SU-DHL-6 (cell line): ENCODE data around the gene ATRN.

Experiments
- H2AFZ ChIP-seq: fragments of 200-600 bp; sonication (generic); 2 replicates; pipeline ENCODE4 v1.6.1; 2014; ENCODE audit warnings: low read depth, mild to moderate bottlenecking, moderate library complexity, mixed read lengths, antibody characterized with exemption, low read length; ENCODE audit not compliant: severe bottlenecking
- H3F3A ChIP-seq: fragments of 200-600 bp; shearing (Covaris generic); 2 replicates; pipeline ENCODE4 v1.6.0; 2016; ENCODE audit warnings: antibody characterized with exemption, mild to moderate bottlenecking; ENCODE audit not compliant: insufficient read depth
- H3K27ac ChIP-seq: fragments of 200-600 bp; sonication (generic); 2 replicates; pipeline ENCODE4 v1.5.1; 2016; ENCODE audit warnings: low read depth, mild to moderate bottlenecking, low read length, moderate library complexity, mixed read lengths
- H3K27me3 ChIP-seq: fragments of 200-600 bp; sonication (generic), shearing (Covaris generic); 2 replicates; pipeline ENCODE4 v1.6.0; 2014; ENCODE audit warnings: mild to moderate bottlenecking, low read length
- H3K36me3 ChIP-seq: fragments of 200-600 bp; sonication (generic); 2 replicates; pipeline ENCODE4 v1.6.1; 2014; ENCODE audit warnings: mild to moderate bottlenecking, low read length, mixed read lengths
- H3K4me2 ChIP-seq: fragments of 300-600, 200-600 bp; shearing (Covaris generic), sonication (generic); 2 replicates; pipeline ENCODE4 v1.6.0; 2014; ENCODE audit warnings: low read length, low read depth, mild to moderate bottlenecking; ENCODE audit not compliant: poor library complexity, severe bottlenecking
- H3K4me3 ChIP-seq: fragments of 200-600 bp; sonication (generic); 2 replicates; pipeline ENCODE4 v1.5.1; 2014; ENCODE audit warnings: antibody characterized with exemption, low read length, mild to moderate bottlenecking, mixed read lengths; ENCODE audit not compliant: insufficient read depth, poor library complexity, severe bottlenecking
- H3K79me2 ChIP-seq: fragments of 200-600 bp; sonication (generic); 2 replicates; pipeline ENCODE4 v1.6.1; 2014; ENCODE audit warnings: mild to moderate bottlenecking, low read length, moderate library complexity; ENCODE audit not compliant: insufficient read depth
- H3K9ac ChIP-seq: fragments of 200-600 bp; sonication (generic); 2 replicates; pipeline ENCODE4 v1.7.0; 2014; ENCODE audit warnings: mild to moderate bottlenecking, low read length
- H3K9me2 ChIP-seq: fragments of 200-600 bp; sonication (generic); replicated peaks from 2 replicates; pipeline ENCODE4 v1.6.1; 2014; ENCODE audit warnings: low read length; ENCODE audit not compliant: insufficient read depth
- H3K9me3 ChIP-seq: fragments of 200-600 bp; sonication (generic); 2 replicates; pipeline ENCODE4 v1.6.1; 2014; ENCODE audit warnings: low read length, mixed read lengths; ENCODE audit not compliant: insufficient read depth
- H4K20me1 ChIP-seq: fragments of 200-600 bp; sonication (generic); 2 replicates; pipeline ENCODE4 v1.6.1; 2014; ENCODE audit warnings: low read depth, mild to moderate bottlenecking, antibody characterized with exemption, low read length, moderate library complexity, mixed read lengths
- CTCF ChIP-seq: fragments of 200-600 bp; sonication (generic); IDR thresholded peaks from one replicate; pipeline ENCODE4 v1.5.1; 2017; ENCODE audit warnings: antibody characterized with exemption, mild to moderate bottlenecking, low read length, moderate library complexity; ENCODE audit not compliant: insufficient read depth, poor library complexity, severe bottlenecking
- EZH2phosphoT487 ChIP-seq: fragments of 200-600 bp; sonication (generic), shearing (Covaris generic); conservative IDR thresholded peaks from 2 replicates; pipeline ENCODE4 v1.6.1; 2018; ENCODE audit warnings: mild to moderate bottlenecking, antibody characterized with exemption, low read length, moderate library complexity, mixed read lengths

The ATRN gene

GRCh38 chr20:3611901-3612300 lies 141.1 kb downstream of the ATRN start:
- no peak for TF ChIP-seq EZH2phosphoT487
- TF ChIP-seq CTCF: no peak
- no peak overlapping the region for H2AFZ ChIP-seq
- H3K9ac ChIP-seq: no peak overlapping the region
- no peaks in the 10 kb centered on the region for H3K79me2 ChIP-seq
- no peak overlapping the region for H3K4me2 ChIP-seq
- H3K27ac ChIP-seq: no peak overlapping the region
- H3F3A ChIP-seq: no peaks in the 10 kb centered on the region
- H3K9me3 ChIP-seq: no peaks in the 10 kb centered on the region
- H4K20me1 ChIP-seq: no peaks in the 10 kb centered on the region
- no peaks in the 10 kb centered on the region for H3K36me3 ChIP-seq
- H3K27me3 ChIP-seq: no peaks in the 10 kb centered on the region
- no peaks in the 10 kb centered on the region for H3K9me2 ChIP-seq
- no peak overlapping the region for H3K4me3 ChIP-seq

GRCh38 chr20:3612795-3613572 lies 142.2 kb downstream of the ATRN start:
- Histone ChIP-seq H3K79me2 (no peaks in the 10 kb centered on the region), H3K9ac (no peak overlapping the region), H3F3A (no peaks in the 10 kb centered on the region), H3K27ac (no peak overlapping the region), H4K20me1 (no peaks in the 10 kb centered on the region), H3K27me3 (no peaks in the 10 kb centered on the region), H3K9me3 (no peaks in the 10 kb centered on the region), H3K4me2 (no peak overlapping the region), H3K36me3 (no peaks in the 10 kb centered on the region), H2AFZ (no peak overlapping the region), H3K4me3 (no peak overlapping the region), H3K9me2 (no peaks in the 10 kb centered on the region)
- TF ChIP-seq EZH2phosphoT487: no peak
- no peak for TF ChIP-seq CTCF

GRCh38 chr20:3613821-3614440 lies 143.1 kb downstream of the ATRN start:
- no peaks in the 10 kb centered on the region for H4K20me1 ChIP-seq
- H2AFZ ChIP-seq: no peak overlapping the region
- no peaks in the 10 kb centered on the region for H3F3A ChIP-seq
- no peaks in the 10 kb centered on the region for H3K9me3 ChIP-seq
- H3K36me3 ChIP-seq: no peaks in the 10 kb centered on the region
- no peaks in the 10 kb centered on the region for H3K27me3 ChIP-seq
- no peak overlapping the region for H3K27ac ChIP-seq
- no peak overlapping the region for H3K4me3 ChIP-seq
- no peaks in the 10 kb centered on the region for H3K9me2 ChIP-seq
- no peak for TF ChIP-seq EZH2phosphoT487
- TF ChIP-seq CTCF: no peak
- no peak overlapping the region for H3K4me2 ChIP-seq
- no peak overlapping the region for H3K9ac ChIP-seq
- no peaks in the 10 kb centered on the region for H3K79me2 ChIP-seq
